Neural progenitor cell (in vitro differentiated cells): ENCODE data around the gene EXOC1L. TPM values are rescaled to one million over a fixed set of nuclear protein-coding genes. Genes with fewer than 3 reads are reported as not detected.
A peak's percentile ranks its signal among the peaks of the same experiment; 100 is the strongest.

Experiments used
- DNase-seq: peaks from one replicate; pipeline ENCODE4 v3.0.0-alpha.2; 2016; ENCODE audit warnings: low spot score
- H2AFZ ChIP-seq: fragments of 200-600 bp; sonication (generic); replicated peaks from 2 replicates; pipeline ENCODE4 v1.6.1; 2016; ENCODE audit warnings: antibody characterized with exemption
- H3F3A ChIP-seq: fragments of 200-600 bp; sonication (generic); 2 replicates; pipeline ENCODE4 v1.6.1; 2016; ENCODE audit warnings: antibody characterized with exemption, low read depth
- H3K27ac ChIP-seq: fragments of 200-600 bp; sonication (generic); 2 replicates; pipeline ENCODE4 v1.5.1; 2016; ENCODE audit warnings: mild to moderate bottlenecking
- H3K27me3 ChIP-seq: fragments of 200-600 bp; sonication (generic); 2 replicates; pipeline ENCODE4 v1.6.1; 2016; ENCODE audit warnings: mild to moderate bottlenecking, moderate library complexity
- H3K36me3 ChIP-seq: fragments of 200-600 bp; sonication (generic); 2 replicates; pipeline ENCODE4 v1.5.1; 2016
- H3K4me1 ChIP-seq: fragments of 200-600 bp; sonication (generic); 2 replicates; pipeline ENCODE4 v1.6.1; 2016; ENCODE audit warnings: mixed run types
- H3K4me2 ChIP-seq: fragments of 200-600 bp; sonication (generic); 2 replicates; pipeline ENCODE4 v1.6.1; 2016
- H3K4me3 ChIP-seq: fragments of 200-600 bp; sonication (generic); 2 replicates; pipeline ENCODE4 v1.5.1; 2016
- H3K79me2 ChIP-seq: fragments of 200-600 bp; sonication (generic); 2 replicates; pipeline ENCODE4 v1.6.1; 2016; ENCODE audit warnings: low read depth
- H3K9ac ChIP-seq: fragments of 200-600 bp; sonication (generic); 2 replicates; pipeline ENCODE4 v1.6.1; 2016
- H3K9me3 ChIP-seq: fragments of 200-600 bp; sonication (generic); 2 replicates; pipeline ENCODE4 v1.5.1; 2016; ENCODE audit warnings: low read depth
- H4K20me1 ChIP-seq: fragments of 200-600 bp; sonication (generic); 2 replicates; pipeline ENCODE4 v1.6.1; 2016; ENCODE audit warnings: low read depth
- H3K27ac Mint-ChIP-seq: 3 replicates; pipeline ENCODE4 v1.8.0; 2021; ENCODE audit warnings: mixed read lengths
- H3K27me3 Mint-ChIP-seq: 2 replicates; pipeline ENCODE4 v1.8.0; 2022; ENCODE audit warnings: low read depth, mild to moderate bottlenecking, inconsistent platforms, moderate library complexity, mixed read lengths; ENCODE audit not compliant: insufficient read depth
- H3K36me3 Mint-ChIP-seq: 3 replicates; pipeline ENCODE4 v1.8.0; 2021; ENCODE audit warnings: mixed read lengths
- H3K4me1 Mint-ChIP-seq: 3 replicates; pipeline ENCODE4 v1.8.0; 2021; ENCODE audit warnings: mixed read lengths
- H3K4me3 Mint-ChIP-seq: 3 replicates; pipeline ENCODE4 v1.8.0; 2021; ENCODE audit warnings: mild to moderate bottlenecking, moderate library complexity, mixed read lengths
- H3K9me3 Mint-ChIP-seq: 3 replicates; pipeline ENCODE4 v1.8.0; 2020; ENCODE audit warnings: mixed read lengths
- CTCF ChIP-seq: fragments of 200-600 bp; sonication (generic); IDR thresholded peaks from 2 replicates; pipeline ENCODE4 v1.5.1; 2017; ENCODE audit warnings: antibody characterized with exemption, mild to moderate bottlenecking
- EZH2 ChIP-seq: fragments of 200-600 bp; sonication (generic); IDR thresholded peaks from 2 replicates; pipeline ENCODE4 v1.6.1; 2017; ENCODE audit warnings: antibody characterized with exemption, mild to moderate bottlenecking, moderate library complexity
- EZH2phosphoT487 ChIP-seq: fragments of 200-600 bp; sonication (generic); IDR thresholded peaks from 2 replicates; pipeline ENCODE4 v1.6.1; 2017; ENCODE audit warnings: antibody characterized with exemption
- total RNA-seq: library from RNA; depleted of rRNA; stranded (reverse); fragments of >200 nt; gene quantifications from 2 replicates; pipeline ENCODE4 v1.2.3, GENCODE V29; 2015; ENCODE audit warnings: low replicate concordance

The EXOC1L gene
- total RNA-seq, 1 donor from 2014 or later = not detected

DNA sequence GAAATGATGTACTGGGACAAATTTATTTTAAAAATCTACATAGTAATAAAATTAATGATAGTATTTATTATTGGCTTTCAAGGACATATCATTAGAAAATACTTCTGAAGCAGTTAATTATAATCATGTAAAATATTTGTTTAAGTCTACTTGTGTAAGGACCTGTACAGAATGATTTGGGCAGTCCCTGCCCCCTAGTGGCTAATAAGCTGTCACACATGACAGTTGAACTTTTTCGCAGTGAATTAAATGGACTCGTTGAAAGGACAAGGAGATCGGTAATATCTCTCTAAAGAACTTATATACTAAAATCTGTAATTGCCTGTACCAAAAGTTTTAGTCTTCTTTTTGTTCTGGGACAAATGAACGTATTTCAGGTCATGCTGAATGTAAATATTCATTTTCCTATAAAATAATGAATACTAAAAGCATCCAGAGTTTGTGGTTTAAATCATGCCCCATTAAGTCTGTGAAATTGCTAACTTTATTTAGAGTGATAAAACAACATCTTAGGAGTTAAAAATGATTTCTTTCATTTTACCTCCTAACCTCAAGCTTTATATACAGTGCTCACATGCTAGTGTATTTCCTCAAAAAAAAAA lies 47.5 kb downstream of the EXOC1L start:
- Mint-ChIP-seq H3K27me3 (no peaks in the 10 kb centered on the region), H3K9me3 (no peaks in the 10 kb centered on the region), H3K4me1 (no peaks in the 10 kb centered on the region), H3K4me3 (no peak overlapping the region), H3K27ac (no peak overlapping the region), H3K36me3 (peaks cover 10% of the 10 kb centered on the region)
- Histone ChIP-seq H3K4me3 (no peak overlapping the region), H3K36me3 (peaks cover 9% of the 10 kb centered on the region), H2AFZ (no peak overlapping the region), H3K79me2 (no peaks in the 10 kb centered on the region), H3K9me3 (no peaks in the 10 kb centered on the region), H3K4me2 (no peak overlapping the region), H3K27me3 (no peaks in the 10 kb centered on the region), H4K20me1 (no peaks in the 10 kb centered on the region), H3K9ac (no peak overlapping the region), H3K27ac (no peak overlapping the region), H3F3A (no peaks in the 10 kb centered on the region), H3K4me1 (no peaks in the 10 kb centered on the region)
- TF ChIP-seq CTCF (peak; percentile 93), EZH2phosphoT487 (no peak)
- peak; percentile 78 for DNase-seq

DNA sequence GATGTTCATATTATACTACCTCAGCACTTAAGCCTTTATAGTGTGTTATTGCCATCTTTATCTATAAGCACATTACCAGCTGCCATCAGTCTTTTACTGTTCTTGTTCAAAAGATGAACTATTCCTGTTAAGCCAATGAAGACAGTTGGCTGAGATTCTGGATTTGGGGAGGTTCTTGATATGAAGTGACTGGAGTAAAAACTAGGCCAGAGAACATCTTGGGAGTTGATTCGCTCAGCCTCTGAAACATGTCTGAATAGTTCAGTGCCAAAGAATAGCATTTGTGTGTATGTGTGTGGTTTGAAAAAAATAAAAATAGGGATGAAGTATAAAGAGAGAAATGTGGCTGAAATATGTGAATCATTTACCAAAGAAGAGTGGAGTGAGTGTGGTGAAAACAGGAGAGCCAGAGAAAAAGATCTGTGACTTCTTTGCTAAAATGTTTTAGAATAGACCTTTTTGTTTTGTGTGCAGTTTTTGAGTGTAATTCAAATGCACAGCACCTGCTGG lies 49.0 kb downstream of the EXOC1L start:
- Histone ChIP-seq H3K4me2 (no peak overlapping the region), H3K36me3 (peaks cover 10% of the 10 kb centered on the region), H3K4me3 (no peak overlapping the region), H3K79me2 (no peaks in the 10 kb centered on the region), H2AFZ (no peak overlapping the region), H3K9ac (no peak overlapping the region), H3K27me3 (no peaks in the 10 kb centered on the region), H3K4me1 (no peaks in the 10 kb centered on the region), H3F3A (no peaks in the 10 kb centered on the region), H3K27ac (no peak overlapping the region), H3K9me3 (no peaks in the 10 kb centered on the region), H4K20me1 (no peaks in the 10 kb centered on the region)
- Mint-ChIP-seq H3K27ac (no peak overlapping the region), H3K9me3 (no peaks in the 10 kb centered on the region), H3K4me3 (no peak overlapping the region), H3K27me3 (no peaks in the 10 kb centered on the region), H3K4me1 (no peaks in the 10 kb centered on the region), H3K36me3 (peaks cover 12% of the 10 kb centered on the region)
- TF ChIP-seq EZH2 (no peak), CTCF (no peak)
- DNase-seq = no peak

GRCh38 chr4:55871299-55871800 lies 51.8 kb downstream of the EXOC1L start:
- Histone ChIP-seq H3K27me3 (no peaks in the 10 kb centered on the region), H4K20me1 (no peaks in the 10 kb centered on the region), H3K4me3 (no peak overlapping the region), H3F3A (no peaks in the 10 kb centered on the region), H3K27ac (no peak overlapping the region), H2AFZ (no peak overlapping the region), H3K36me3 (peaks cover 12% of the 10 kb centered on the region), H3K4me1 (no peaks in the 10 kb centered on the region), H3K9ac (no peak overlapping the region), H3K4me2 (no peak overlapping the region), H3K9me3 (no peaks in the 10 kb centered on the region), H3K79me2 (no peaks in the 10 kb centered on the region)
- no peak for DNase-seq
- H3K27ac Mint-ChIP-seq = no peak overlapping the region
- H3K27me3 Mint-ChIP-seq = no peaks in the 10 kb centered on the region
- no peak for TF ChIP-seq EZH2phosphoT487
- no peak for TF ChIP-seq EZH2
- TF ChIP-seq CTCF = no peak
- H3K9me3 Mint-ChIP-seq = no peaks in the 10 kb centered on the region
- peaks cover 12% of the 10 kb centered on the region for H3K36me3 Mint-ChIP-seq
- H3K4me1 Mint-ChIP-seq = no peaks in the 10 kb centered on the region
- no peak overlapping the region for H3K4me3 Mint-ChIP-seq
